Epithelial cell of esophagus (primary cell): ENCODE results near the gene DBH.

Source experiments
- DNase-seq: peaks from one replicate; pipeline ENCODE4 v3.0.0; 2010; ENCODE audit warnings: low read depth
- H3K4me3 ChIP-seq: 2 replicates; pipeline ENCODE4 v1.5.1; 2011; ENCODE audit warnings: mild to moderate bottlenecking, low read length, control low read depth
- CTCF ChIP-seq: IDR thresholded peaks from 2 replicates; pipeline ENCODE4 v1.5.1; 2011; ENCODE audit warnings: low read depth, mild to moderate bottlenecking, low read length, control low read depth, inconsistent platforms; ENCODE audit not compliant: insufficient read depth; ENCODE audit errors: missing control alignments

Gene DBH

DNA sequence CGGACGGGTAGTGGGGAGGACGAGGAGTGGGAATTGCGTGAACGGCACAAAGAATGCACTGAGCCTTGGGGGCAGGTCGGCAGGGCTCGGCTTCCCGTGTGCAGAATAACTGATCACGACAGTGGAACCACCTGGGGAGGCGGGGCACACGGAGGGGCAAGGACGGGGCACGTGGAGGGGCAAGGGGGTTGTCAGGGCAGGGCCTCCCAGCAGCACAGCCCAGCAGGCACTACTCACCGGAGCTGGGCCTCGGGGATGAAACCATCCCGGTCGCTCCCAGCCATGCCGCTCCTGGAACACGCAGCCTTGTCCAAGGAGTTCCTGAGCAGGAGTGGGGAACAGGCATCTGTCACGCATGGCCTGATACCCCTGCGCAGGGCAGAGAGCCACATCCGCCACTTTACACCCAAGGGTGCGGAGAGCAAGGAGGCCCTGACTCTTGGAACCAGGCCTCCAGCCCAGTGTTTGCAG lies 68.6 kb downstream of the DBH start:
- DNase-seq: no peak

GRCh38 chr9:133705576-133705975 lies 69.4 kb downstream of the DBH start:
- no peak for TF ChIP-seq CTCF
- no peak for DNase-seq
- H3K4me3 ChIP-seq: no peak overlapping the region

More for the DNA sequence above, 68.6 kb downstream of the DBH start:
- no peak overlapping the region for H3K4me3 ChIP-seq
- TF ChIP-seq CTCF: no peak

- no peak for DNase-seq
- TF ChIP-seq CTCF: no peak
- H3K4me3 ChIP-seq: no peak overlapping the region
Measured at GRCh38 chr9:133706307-133707050, 70.3 kb downstream of the DBH start.

DNA sequence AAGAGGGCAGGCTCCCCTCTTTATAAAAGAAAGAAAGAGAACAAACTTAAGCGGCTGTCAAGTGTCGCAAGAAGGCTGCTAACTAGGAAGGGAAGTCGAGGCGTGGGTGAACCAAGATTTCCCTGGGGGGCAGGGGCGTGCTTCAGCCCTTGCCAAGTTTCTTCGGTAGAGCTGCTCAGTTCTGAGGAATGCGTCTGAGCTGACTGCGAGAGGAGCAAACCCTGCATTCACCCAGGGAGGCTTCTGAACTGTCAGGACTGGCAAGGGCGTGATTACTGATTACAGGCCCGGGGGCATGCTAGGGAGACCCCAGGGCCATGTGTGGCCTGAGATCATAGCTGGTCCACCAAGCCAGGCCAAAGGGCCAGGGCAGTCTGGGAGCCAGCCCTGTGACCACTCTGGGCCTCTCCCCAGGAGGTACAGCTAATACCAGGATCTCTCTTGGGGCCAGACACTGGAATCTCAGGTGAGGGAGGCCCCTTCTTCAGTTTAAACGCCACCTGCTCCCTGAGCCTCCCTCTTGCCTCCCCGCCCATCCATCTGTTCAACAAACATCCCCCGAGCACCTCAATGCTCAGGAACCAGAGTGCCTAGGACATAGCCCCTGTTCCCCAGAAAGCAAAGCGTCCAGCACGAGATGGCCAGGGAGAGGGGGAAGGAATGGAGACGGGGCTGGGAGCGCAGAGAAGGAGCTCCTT lies 71.1 kb downstream of the DBH start:
- TF ChIP-seq CTCF: no peak
- no peak overlapping the region for H3K4me3 ChIP-seq
- peak; percentile 43 for DNase-seq

DNA sequence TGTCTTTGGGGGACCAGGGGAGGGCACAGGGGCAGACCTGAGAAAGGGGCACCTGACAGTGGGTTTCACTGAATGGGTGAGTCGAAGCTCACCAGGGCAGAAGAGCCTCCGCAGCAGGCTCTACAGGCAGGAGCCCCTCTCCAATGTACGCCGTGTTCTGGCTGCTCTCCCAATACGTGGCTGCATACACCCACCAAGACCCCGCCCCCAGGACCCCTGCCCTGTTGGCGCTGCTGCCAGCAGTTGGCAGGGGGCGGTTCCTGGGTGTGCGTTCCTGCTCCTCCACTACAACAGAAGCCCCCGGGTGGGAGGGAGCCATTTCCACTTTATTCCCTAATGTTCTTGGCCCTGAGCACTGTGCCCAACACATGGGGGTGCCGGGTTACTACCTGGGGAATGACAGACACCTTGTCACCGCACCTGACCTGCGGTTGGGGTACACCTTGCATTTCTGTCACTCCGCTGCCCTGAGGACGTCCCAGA lies 71.6 kb downstream of the DBH start:
- no peak for TF ChIP-seq CTCF
- H3K4me3 ChIP-seq: no peak overlapping the region
- DNase-seq: no peak

GRCh38 chr9:133708246-133709014 lies 72.3 kb downstream of the DBH start:
- H3K4me3 ChIP-seq: no peak overlapping the region
- DNase-seq: no peak
- TF ChIP-seq CTCF: no peak
